ENCODE results near the gene XXYLT1. TPM values are rescaled to one million over a fixed set of nuclear protein-coding genes. Genes with fewer than 3 reads are reported as not detected.
"Not testable (repeated sequence)": the region's sequence is repeated elsewhere in the genome, so short reads cannot be mapped to it uniquely, and the experiment has no call there.

The XXYLT1 gene
- polyA plus RNA-seq, 3 donors from 2014 or later, result 5.3 to 15.7 (median 5.6) TPM

DNA sequence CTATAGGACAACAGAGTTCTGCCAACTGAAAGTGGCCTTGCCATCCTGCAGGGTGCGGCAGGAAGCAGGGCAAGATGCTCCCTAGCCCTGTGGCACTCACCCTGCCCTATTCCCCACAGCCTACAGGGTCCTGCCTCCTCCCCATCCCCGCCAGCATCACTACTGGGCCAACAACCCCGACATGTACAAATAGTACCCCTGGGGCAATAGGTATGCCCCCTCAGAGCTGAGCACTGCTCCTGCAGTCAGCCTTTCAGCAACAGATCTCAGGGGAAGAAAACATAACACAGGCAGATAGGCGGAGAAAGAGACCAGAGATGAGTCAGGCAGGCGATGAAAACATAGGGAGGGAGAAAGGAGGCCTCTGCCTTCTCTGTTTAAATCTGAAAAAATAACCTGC, 74.7 kb downstream of the XXYLT1 start:
- Mint-ChIP-seq H3K9me3 (peaks cover 1 to 7% (median 4%) of the 10 kb centered on the region in 6 donors), H3K36me3 (peaks cover 0 to 6% (median 3%) of the 10 kb centered on the region in 3 donors), H3K4me3 (no peak overlapping the region), H3K27me3 (ENCODE audit: low read depth in 3 of 3) (no peaks in the 10 kb centered on the region), H3K27ac (peak overlapping the region in 2 of 6 donors; percentile 12 to 16), H3K4me1 (peaks cover 15 to 21% of the 10 kb centered on the region in 2 donors)
- DNase-seq, result no peak

DNA sequence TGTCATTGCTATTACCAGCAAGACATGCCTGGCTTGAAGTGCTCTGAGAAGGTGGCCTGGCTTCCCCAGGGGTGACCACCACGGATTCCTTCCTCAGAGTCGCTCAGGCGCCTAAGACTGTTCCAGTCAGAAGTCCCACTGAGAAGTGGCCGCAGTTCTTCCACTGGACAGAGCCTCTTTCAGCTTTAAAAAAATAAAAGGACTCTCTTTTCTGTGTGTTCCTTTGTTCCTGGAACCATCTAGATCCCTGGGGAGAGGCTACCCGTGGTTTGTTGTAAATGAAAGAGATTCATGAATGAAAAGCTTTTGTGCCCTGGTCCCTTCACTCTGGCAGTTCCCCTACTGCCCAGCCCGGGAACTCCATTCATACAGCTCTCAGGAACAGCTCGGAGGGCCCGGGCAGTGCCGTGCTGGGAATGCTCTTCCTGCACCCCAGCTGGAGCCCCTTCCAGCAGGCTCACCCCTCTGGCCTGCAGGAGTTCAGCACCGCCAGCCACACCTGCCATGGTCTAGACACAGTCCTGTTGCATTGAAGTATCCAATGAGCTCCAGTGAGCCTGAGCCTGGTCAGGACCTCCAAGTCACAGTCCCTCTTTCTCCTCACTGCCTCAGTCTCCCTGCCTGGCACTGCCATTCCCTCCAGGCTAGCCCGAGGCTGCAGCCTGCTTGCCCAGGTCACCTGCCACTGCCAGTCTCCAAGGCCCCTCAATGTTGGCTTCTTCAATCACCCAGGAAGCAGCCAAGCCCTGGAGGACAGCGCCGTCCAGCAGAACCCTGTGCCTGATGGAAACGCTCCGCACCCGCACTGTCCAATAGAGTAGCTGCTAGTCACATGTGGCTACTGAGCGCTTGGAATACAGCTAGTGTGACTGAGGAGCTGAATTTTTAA, 75.4 kb downstream of the XXYLT1 start:
- Mint-ChIP-seq H3K36me3 (peaks cover 0 to 10% (median 8%) of the 10 kb centered on the region in 3 donors), H3K27ac (no peak overlapping the region), H3K9me3 (peaks cover 1 to 12% (median 7%) of the 10 kb centered on the region in 6 donors), H3K4me3 (no peak overlapping the region), H3K27me3 (ENCODE audit: low read depth in 3 of 3) (peaks cover 0 to 2% (median 0%) of the 10 kb centered on the region in 3 donors), H3K4me1 (peaks cover 14 to 17% of the 10 kb centered on the region in 2 donors)
- DNase-seq, result no peak

DNA sequence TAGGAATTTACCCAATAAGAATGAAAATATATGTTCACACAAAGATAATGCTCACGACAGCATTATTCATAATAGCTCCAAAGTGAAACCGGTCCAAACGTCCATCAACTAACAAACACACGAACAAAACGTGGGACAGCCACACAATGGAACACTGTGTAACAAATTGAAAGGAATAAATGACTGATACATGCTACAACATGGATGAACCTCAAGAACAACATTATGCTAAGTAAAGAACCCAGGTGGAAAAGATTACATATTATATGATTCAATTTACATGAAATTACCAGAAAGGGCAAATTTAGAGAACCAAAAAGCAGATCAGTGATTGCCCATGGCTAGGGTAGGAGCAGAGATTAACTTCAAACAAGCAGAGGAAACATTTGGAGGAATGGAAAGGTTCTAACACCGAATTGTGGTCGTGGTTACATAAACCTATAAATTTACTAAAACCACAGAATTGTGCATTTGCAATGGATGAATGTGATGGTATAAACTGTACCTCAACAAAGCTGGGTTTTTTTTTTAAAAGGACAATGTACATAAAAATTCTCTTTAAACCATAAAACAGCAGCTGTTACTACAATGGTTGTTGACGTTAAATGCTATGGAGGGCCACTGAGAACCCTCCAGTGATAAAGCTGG, 76.3 kb downstream of the XXYLT1 start:
- H3K9me3 Mint-ChIP-seq, result peaks cover 1 to 12% (median 7%) of the 10 kb centered on the region in 6 donors
- peaks cover 0 to 10% (median 9%) of the 10 kb centered on the region in 3 donors for H3K36me3 Mint-ChIP-seq
- H3K27me3 Mint-ChIP-seq (ENCODE audit: low read depth in 3 of 3), result peaks cover 0 to 2% (median 0%) of the 10 kb centered on the region in 3 donors
- peaks cover 14 to 17% of the 10 kb centered on the region in 2 donors for H3K4me1 Mint-ChIP-seq
- DNase-seq, result no peak
- H3K4me3 Mint-ChIP-seq, result no peak overlapping the region
- H3K27ac Mint-ChIP-seq, result peak overlapping the region in 1 of 6 donors; percentile 4

DNA sequence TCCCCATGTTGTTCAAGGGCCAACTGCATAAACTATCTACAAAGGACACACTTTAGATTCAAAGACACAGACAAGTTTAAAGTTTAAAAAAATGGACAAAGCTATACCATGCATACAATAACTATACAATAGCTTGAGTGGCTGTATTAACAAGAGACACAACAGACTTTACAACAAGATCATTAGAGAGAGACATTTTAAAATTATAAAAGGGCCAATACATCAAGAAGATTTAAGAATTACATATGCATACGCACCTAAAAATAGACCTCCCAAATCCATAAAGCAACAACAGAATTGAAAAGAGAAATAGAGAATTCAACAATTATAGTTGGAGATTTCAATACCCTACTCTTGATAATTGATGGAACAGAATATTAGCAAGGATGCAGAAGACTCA, 79.4 kb downstream of the XXYLT1 start:
- Mint-ChIP-seq H3K4me1 (peaks cover 11 to 17% of the 10 kb centered on the region in 2 donors), H3K27ac (no peak overlapping the region), H3K27me3 (ENCODE audit: low read depth in 3 of 3) (peaks cover 0 to 2% (median 0%) of the 10 kb centered on the region in 3 donors), H3K9me3 (peaks cover 1 to 12% (median 7%) of the 10 kb centered on the region in 6 donors), H3K4me3 (no peak overlapping the region), H3K36me3 (peaks cover 0 to 14% (median 10%) of the 10 kb centered on the region in 3 donors)
- DNase-seq, result no peak

DNA sequence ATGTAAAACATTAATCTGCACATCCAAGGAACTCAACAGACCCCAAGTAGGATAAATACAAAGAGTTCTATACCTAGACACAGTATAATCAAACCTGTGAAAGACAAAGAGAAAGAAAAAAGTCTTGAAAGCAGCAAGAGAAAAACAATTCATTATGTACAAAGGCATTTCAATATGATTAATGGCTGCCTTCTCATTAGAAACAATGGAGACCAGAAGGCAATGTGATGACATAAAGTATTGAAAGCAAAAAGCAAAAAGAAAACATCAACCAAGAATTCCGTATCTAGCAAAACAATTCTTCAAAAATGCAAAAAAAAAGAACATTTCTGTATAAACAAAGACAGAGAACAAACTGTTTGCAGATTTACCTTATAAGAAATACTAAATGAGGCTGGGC, 81.1 kb downstream of the XXYLT1 start:
- Mint-ChIP-seq H3K36me3 (peaks cover 0 to 14% (median 10%) of the 10 kb centered on the region in 3 donors), H3K27ac (peak overlapping the region in 1 of 6 donors; percentile 3), H3K4me1 (peaks cover 17 to 21% of the 10 kb centered on the region in 2 donors), H3K27me3 (ENCODE audit: low read depth in 3 of 3) (peaks cover 0 to 3% (median 2%) of the 10 kb centered on the region in 3 donors), H3K9me3 (peaks cover 1 to 12% (median 7%) of the 10 kb centered on the region in 6 donors), H3K4me3 (no peak overlapping the region)
- DNase-seq, result no peak

DNA sequence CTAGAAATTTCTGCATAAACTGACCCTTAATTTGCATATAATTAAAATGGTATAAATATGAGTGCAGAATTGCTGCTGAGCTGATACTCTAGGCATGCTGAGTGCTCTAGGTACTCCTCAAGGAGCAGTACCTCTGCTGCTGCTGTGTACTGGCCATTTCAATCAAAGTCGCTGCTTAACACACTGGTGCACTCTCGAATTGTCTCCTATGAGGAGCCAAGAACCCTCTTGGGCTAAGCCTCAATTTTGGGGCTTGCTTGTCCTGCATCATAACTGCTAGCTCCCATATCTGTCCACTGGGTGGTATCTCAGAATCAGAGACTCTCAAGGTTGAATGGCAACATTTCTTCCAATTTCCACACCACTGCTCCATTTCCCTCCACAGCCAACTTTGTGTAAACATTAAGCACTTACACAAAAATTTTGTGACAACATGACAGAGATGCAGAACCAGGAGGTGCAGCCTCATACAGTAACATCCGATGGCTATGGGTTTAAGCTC, 82.5 kb downstream of the XXYLT1 start:
- H3K27ac Mint-ChIP-seq, result no peak overlapping the region
- peaks cover 0 to 14% (median 10%) of the 10 kb centered on the region in 3 donors for H3K36me3 Mint-ChIP-seq
- H3K4me1 Mint-ChIP-seq, result peaks cover 8 to 16% of the 10 kb centered on the region in 2 donors
- no peak for DNase-seq
- peaks cover 0 to 5% (median 2%) of the 10 kb centered on the region in 3 donors for H3K27me3 Mint-ChIP-seq (ENCODE audit: low read depth in 3 of 3)
- H3K4me3 Mint-ChIP-seq, result no peak overlapping the region
- H3K9me3 Mint-ChIP-seq, result peaks cover 1 to 12% (median 7%) of the 10 kb centered on the region in 6 donors

DNA sequence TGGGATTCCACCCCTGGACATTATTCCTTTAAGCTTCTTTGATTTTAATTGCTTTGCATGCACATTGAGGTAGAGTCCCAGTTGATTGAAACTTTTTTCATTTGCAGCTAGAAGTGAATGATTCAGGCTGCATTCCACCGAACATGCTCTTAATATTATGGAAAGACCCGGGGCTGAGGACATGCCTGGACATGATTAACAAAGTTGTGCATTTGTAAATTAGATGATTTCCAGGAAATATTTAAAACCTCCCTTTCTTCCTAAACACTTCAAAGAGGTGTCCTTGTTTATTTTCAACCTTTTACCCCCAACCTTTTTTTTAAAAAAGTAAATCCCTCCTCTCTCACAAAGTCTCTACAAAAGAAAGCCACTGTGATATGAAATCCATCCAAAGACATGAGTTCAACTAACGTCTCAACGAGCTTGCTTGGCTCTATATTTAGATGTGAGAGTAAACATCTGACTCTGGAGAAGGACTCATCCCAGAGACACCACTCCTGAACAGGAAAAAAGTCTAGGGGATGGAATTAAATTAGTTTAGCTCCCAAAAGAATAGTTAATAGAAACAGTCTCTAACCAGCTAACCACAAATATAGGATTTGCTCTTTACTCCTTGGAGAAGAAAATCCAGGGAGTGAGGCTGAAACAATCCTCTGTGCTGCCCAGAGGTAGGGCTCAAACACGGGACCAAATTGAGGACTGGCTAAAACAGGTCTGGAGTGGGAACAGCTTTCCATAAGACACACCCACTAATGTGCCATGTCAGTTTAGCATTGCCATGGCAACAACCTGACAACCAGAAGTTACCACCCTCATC, 83.1 kb downstream of the XXYLT1 start:
- H3K36me3 Mint-ChIP-seq, result peaks cover 0 to 14% (median 10%) of the 10 kb centered on the region in 3 donors
- H3K27me3 Mint-ChIP-seq (ENCODE audit: low read depth in 3 of 3), result peaks cover 0 to 5% (median 2%) of the 10 kb centered on the region in 3 donors
- peaks cover 8 to 16% of the 10 kb centered on the region in 2 donors for H3K4me1 Mint-ChIP-seq
- peaks cover 1 to 12% (median 7%) of the 10 kb centered on the region in 6 donors for H3K9me3 Mint-ChIP-seq
- DNase-seq, result no peak
- no peak overlapping the region for H3K4me3 Mint-ChIP-seq
- no peak overlapping the region for H3K27ac Mint-ChIP-seq

DNA sequence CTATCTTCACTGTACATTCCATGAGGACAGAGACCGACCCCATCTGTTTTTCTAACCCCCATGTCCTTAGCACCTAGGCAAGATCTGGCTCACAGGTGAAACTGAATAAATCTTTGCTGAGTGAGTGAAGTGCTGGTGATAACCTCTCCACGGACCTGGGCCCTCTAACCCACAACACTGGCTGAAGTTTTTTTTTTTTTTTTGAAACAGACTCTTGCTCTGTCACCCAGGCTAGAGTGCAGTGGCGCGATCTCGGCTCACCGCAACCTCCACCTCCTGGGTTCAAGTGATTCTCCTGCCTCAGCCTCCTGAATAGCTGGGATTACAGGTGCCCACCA, 84.3 kb downstream of the XXYLT1 start:
- peaks cover 8 to 16% of the 10 kb centered on the region in 2 donors for H3K4me1 Mint-ChIP-seq
- not testable (repeated sequence) for DNase-seq; H3K9me3 Mint-ChIP-seq; H3K27me3 Mint-ChIP-seq (ENCODE audit: low read depth in 3 of 3); H3K4me3 Mint-ChIP-seq
- peaks cover 0 to 14% (median 8%) of the 10 kb centered on the region in 3 donors for H3K36me3 Mint-ChIP-seq
- peak overlapping the region in 1 of 6 donors; percentile 50 for H3K27ac Mint-ChIP-seq

DNA sequence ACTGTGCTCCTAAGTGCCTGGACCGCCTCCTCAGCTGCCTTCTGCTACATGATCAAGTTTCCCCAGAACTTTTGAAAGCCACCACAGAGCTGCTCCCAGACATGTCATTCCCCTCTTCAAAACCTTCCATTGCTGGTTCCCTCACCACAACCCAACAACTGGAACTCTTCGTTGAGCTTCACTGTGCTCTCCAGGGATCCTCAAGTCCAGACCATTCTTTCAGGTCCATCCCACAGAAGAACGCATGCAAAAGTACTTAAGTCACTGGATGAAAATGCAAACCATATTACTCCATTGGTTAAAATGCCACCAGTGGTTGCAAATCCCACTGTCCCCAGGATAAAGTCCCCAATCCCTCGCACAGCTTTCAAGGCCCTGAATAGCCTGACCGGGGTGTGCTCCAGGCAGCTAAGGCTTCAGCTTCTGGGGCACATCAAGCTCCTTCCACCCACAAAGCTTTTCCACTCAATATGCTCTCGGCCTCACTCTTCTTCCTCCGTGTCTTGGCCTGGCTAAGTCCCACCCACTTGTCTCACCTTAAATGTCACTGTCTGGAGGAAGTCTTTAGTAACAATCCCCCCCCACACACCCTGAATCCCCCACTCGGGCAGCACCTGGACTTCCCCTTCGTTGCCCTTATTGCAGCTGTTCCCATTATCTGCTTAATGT, 84.8 kb downstream of the XXYLT1 start:
- Mint-ChIP-seq H3K4me3 (no peak overlapping the region), H3K36me3 (peaks cover 0 to 10% (median 3%) of the 10 kb centered on the region in 3 donors), H3K27me3 (ENCODE audit: low read depth in 3 of 3) (peaks cover 0 to 5% (median 2%) of the 10 kb centered on the region in 3 donors), H3K4me1 (peaks cover 8 to 16% of the 10 kb centered on the region in 2 donors), H3K27ac (peak overlapping the region in 4 of 6 donors; percentile 4 to 55 (median 32)), H3K9me3 (peaks cover 0 to 4% (median 2%) of the 10 kb centered on the region in 6 donors)
- no peak for DNase-seq

DNA sequence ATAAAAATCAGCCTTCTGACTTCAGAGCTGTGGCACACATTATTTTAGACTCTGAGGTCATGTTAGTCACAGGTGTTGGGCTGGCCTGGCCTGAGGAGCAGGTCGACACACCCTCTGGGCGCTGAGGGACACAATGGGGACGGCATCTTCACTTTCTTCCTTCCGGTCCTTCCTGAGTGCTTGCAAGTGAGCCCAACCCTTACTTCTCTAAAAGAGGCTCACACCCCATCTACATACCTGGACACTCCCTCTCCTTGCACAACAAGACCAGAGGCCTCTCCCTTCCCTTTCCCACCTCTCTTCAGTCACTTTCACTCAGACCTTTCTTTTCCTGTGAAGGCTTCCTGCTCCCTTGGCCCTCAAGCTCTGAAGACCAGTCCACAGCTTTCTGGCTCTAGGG, 85.4 kb downstream of the XXYLT1 start:
- Mint-ChIP-seq H3K27me3 (ENCODE audit: low read depth in 3 of 3) (peaks cover 0 to 5% (median 0%) of the 10 kb centered on the region in 3 donors), H3K9me3 (no peaks in the 10 kb centered on the region), H3K27ac (peak overlapping the region in 2 of 6 donors; percentile 4 to 55), H3K4me1 (peaks cover 8 to 16% of the 10 kb centered on the region in 2 donors), H3K4me3 (no peak overlapping the region), H3K36me3 (peaks cover 0 to 7% (median 0%) of the 10 kb centered on the region in 3 donors)
- DNase-seq, result no peak

DNA sequence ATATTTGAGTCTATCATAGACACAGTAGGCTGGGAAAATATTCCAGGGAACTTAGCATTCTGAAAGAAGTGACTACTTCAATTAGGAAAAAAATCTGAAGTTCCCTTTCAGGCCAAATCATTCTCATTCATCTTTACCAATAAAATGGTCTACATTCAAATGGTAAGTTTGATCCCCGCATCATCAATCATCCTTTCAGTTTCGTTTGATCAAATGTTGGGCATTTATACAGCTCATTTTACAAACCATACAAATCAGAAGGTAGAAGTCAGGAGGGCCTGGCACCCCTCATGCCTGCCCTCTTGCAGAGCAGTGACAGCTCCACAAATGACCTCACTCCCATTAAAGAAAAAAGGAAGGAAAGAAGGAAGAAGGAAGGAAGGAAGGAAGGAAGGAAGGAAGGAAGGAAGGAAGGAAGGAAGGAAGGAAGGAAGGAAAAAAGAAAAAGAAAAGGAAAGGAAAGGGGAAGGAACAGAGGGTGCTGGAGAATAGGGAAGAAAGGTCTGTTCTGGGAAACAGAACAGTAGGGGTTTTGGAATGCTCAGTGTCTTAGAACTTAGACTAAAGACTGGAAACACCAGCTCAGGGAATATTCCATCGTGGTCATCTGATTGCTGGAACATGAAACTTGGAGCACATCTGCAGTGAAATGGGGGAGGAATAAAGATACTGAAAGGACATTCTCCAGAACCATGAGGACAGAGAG, 86.1 kb downstream of the XXYLT1 start:
- peaks cover 8 to 16% of the 10 kb centered on the region in 2 donors for H3K4me1 Mint-ChIP-seq
- DNase-seq, result no peak
- H3K36me3 Mint-ChIP-seq, result peaks cover 0 to 7% (median 0%) of the 10 kb centered on the region in 3 donors
- H3K27ac Mint-ChIP-seq, result peak overlapping the region in 4 of 6 donors; percentile 34 to 69 (median 44)
- H3K9me3 Mint-ChIP-seq, result no peaks in the 10 kb centered on the region
- H3K4me3 Mint-ChIP-seq, result no peak overlapping the region
- peaks cover 0 to 5% (median 0%) of the 10 kb centered on the region in 3 donors for H3K27me3 Mint-ChIP-seq (ENCODE audit: low read depth in 3 of 3)
